ENCODE measurements around the gene RBMS2.

- TF ChIP-seq CTCF (IDR thresholded peaks at IDR 0.05 in 2 of 3, conservative IDR thresholded peaks at IDR 0.05 in 1 of 3; ENCODE audit: borderline replicate concordance in 1 of 3, insufficient read depth in 1 of 3, low read depth in 2 of 3, low read length in 2 of 3) (no peak), POLR2A (IDR thresholded peaks at IDR 0.05; ENCODE audit: borderline replicate concordance, extremely low read depth, insufficient read depth, insufficient read length) (no peak), EGR1 (IDR thresholded peaks at IDR 0.05; ENCODE audit: low read depth) (no peak), POLR2AphosphoS5 (IDR thresholded peaks at IDR 0.05; ENCODE audit: low read depth, low read length) (peak; percentile 49; the same call in 1 of the 2 replicates), MAX (IDR thresholded peaks at IDR 0.05) (no peak), EZH2phosphoT487 (IDR thresholded peaks at IDR 0.05; ENCODE audit: borderline replicate concordance) (no peak), RAD21 (IDR thresholded peaks at IDR 0.05; ENCODE audit: low read depth) (no peak)
These were observed 114.4 kb downstream of the RBMS2 start for GRCh38 chr12:56635806-56636674.
